ENCODE data around the gene NAALADL2. TPM values are rescaled to one million over a fixed set of nuclear protein-coding genes. Genes with fewer than 3 reads are reported as not detected.
A peak's percentile ranks its signal among the peaks of the same experiment; 100 is the strongest.

Gene NAALADL2
- total RNA-seq, 1 donor from 2014 or later: 4.2 TPM

DNA sequence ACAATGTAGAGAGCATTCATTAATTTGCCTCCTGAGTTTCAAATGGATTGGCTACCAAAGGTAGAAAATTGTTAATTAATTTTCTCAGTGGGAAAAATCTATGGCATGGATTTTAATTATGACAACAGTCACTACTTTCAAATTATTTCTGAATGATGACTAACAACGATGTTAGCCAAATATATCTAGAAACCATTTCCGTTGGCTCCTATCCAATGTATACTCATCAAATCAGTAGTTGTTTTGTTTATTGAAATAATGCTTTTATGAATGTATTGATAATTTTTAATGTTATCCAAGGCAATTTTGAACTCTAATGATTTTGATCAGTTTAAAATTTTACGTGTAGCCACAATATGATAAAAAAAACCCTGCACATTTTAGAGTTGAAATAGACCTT, 333.4 kb downstream of the NAALADL2 start:
- DNase-seq (ENCODE audit: low spot score) (no peak), ATAC-seq (no peak)

DNA sequence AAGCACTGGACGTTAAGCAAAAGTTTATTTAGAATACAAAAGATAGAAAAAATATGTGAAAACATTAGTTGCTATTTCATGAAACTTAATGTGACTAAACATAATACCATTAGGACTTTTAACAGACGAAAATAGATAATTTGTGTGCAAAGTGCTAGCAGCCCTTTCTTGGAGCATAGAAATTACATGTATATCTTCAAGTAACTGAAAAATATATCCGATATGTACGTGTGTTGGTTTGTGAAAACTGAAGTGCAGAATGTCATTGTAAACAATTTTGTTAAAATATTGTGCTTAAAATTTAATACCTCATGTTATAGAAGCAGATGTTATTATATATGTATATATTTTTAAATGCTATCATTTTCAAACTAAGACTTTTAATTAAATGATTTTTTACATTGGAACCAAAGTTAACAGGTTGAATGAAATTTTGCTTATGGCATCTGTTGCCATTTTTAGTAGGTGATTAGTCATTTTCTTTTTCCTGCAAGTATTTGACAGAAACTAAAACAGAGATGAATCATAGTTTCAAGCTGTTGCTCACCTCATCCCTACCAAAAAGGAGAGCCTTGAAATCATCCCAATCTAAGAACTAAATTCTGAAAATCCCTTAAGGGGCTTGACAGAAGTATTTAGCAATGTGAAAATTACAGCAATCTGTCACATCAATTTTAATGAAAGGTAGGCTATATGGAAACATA, 334.8 kb downstream of the NAALADL2 start:
- ATAC-seq (no peak), DNase-seq (ENCODE audit: low spot score) (no peak)

DNA sequence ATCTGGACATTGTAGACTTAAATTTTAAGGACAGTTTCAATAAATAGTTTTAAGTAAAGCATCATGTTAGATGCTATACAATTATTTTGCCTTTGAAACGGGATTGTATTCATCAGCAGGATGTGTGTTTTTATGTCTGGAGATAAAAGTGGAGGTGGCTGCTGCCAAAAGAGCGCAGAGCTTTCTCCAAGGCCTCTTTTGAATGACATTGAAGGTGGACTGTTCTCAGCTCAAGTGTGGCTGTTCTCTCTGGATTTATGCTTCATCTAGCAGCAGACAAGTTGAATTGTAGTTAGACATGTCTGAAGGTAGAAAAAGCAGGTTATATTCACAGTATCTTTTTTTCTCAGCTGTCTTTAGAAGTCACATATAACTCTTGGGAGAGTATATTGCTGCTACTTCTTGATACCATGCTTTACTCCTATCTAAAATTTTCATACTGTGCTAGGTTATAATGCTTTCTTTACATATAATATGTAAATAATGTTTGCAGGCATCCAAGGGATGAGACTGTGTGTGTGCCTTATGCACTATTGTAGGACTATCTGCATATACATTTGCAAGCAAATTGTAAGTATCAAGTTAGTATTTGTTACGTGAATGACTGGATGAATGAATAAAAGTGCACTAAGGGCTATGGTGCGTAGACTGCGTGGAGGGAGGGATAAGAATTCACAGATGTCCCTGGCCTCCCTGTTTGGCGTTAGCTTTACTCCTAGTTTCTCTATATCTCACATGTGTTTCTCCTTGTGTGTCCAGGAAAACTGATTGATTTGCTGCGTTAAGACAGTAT, 340.1 kb downstream of the NAALADL2 start:
- DNase-seq (ENCODE audit: low spot score) (no peak), ATAC-seq (no peak)

DNA sequence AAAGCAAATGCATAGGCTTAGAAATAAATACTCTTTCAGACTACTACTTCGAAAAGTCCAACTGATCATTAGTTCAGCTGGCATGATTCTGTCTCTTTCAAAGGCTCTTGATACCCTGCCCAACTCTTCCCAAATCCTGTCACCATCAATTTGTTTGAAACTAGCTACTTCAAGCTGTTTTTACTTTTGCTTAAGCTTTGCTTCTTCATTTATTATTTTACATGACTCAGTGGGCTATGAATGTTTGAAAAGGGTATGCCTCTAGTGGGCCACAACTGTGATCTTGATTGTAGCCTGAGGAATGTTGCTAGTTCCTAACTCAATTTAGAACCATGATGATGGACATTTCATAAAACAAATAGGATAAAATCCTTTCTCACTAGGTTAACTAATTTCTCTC, 340.8 kb downstream of the NAALADL2 start:
- ATAC-seq (no peak), DNase-seq (ENCODE audit: low spot score) (no peak)

DNA sequence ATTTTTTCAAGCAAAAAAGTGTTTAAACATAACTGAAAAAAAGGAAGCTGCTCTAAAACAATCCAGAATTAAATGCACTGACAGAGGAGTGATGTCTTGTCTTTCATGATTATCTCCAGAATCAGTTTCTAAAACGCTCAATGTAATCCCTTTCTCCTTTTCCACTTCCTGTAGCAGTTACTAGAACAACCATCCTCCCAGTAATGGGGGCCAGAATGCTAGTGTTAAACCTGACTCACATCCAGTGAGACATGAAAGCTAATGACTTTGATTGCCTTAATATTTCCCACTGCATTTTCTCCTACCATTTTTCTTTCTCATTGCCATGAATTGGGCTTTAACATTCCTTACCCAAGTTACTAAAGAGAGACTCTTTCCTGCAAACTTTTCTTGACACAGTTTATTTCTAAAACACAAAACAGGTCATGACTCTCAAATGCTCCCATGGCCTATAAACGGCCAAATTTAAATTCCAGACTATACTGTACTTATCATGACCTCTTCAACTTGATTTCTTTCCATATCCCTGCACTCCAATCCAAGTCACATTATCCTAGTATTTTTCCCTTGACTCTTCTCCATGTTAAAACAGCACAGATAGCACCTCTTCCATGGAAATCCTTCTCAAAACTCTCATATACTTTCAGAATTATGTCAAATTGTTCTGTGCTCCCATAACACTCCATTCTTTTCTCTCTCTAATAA, 341.4 kb downstream of the NAALADL2 start:
- DNase-seq (ENCODE audit: low spot score): no peak
- no peak for ATAC-seq

DNA sequence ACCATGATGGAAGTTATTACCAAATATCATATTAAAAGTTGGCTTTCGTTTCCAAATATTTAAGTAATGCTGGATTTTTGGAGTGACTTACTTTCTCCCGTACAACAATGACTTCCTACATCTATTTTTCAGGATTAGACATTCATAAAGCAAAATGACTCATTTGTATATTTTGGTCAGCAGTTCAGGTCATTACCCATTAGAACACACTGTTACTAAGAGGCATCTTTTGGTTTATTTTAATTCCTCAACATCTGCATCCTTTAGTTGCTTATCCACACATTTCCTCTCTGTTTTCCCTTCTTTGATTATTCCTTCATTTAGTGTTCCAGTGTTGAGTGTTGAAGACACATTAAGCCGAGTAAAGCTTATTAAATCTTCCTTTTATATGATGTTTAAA, 348.2 kb downstream of the NAALADL2 start:
- no peak for ATAC-seq
- DNase-seq (ENCODE audit: low spot score): no peak

DNA sequence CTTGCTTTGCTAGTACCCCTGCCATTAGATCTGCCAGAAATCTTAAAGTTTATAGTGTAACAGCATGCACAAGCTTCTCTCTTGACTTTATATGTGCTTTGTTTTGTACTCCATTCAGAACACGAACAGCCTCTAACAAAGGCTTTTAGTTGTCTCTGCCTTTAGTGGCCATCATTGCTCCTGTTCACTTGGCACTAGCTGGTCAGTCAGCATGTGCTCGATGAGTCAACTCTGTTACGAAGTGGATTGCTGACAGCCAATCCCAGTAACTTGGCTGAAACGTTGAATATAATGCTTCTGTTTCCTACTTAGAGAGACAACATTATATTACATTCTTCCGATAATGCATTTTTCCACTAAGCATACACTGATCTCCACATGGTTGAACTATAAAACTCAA, 349.2 kb downstream of the NAALADL2 start:
- DNase-seq (ENCODE audit: low spot score): no peak
- ATAC-seq: no peak

DNA sequence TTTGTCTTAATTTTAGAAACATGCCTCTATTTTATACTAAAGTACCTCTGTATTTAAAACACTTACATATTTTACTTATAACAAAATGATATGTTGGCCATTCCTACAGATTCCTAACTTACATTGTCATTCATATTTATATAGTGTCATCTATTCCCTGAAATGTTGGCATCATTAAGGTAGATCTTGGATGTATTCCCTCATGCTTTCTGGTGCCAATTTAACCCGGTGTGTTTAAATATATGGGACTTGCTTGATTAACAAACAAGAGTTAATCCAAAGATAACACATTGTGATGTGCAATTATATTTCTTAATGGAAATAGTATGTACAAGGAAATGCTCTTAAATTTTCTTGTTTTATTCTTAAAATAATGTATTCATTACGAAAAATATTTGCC, 352.3 kb downstream of the NAALADL2 start:
- ATAC-seq (no peak), DNase-seq (ENCODE audit: low spot score) (no peak)

DNA sequence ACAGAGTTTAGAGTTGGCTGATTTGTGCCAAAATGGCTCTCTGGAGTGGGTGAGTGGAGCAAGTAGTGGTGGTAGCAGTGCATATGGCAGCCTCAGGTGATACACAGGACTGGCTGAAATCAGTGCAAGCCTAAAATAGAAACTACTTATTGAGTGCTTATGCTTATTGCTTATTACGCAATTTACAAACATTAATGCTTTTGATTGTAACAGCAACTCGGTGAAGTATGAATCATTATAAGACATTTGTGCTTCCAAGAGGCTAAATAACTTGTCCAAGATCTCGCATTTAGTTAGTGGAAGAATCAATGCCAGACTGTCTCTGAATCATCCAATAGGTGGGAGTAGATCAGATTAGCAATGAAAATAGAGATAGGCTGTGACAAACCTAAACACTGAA, 353.8 kb downstream of the NAALADL2 start:
- ATAC-seq (no peak), DNase-seq (ENCODE audit: low spot score) (no peak)

DNA sequence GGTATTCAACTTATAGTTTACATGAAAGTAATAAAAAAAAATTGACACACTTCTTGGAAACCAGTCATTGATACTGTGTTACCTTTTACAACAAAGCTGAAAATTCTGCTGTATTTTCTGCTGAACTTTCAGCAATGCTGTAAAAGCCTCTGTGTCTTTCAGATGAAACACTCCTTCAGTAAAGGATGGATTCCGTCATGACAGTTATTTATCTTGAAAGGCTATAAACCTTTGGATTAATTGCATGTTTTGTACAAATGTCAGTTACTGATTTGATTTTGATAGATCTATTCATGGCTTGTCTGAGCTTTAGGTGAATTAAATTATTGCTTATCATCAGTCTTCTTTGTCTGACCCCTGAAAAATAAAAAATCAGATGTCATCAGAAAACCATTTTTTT, 355.1 kb downstream of the NAALADL2 start:
- ATAC-seq: no peak
- no peak for DNase-seq (ENCODE audit: low spot score)

DNA sequence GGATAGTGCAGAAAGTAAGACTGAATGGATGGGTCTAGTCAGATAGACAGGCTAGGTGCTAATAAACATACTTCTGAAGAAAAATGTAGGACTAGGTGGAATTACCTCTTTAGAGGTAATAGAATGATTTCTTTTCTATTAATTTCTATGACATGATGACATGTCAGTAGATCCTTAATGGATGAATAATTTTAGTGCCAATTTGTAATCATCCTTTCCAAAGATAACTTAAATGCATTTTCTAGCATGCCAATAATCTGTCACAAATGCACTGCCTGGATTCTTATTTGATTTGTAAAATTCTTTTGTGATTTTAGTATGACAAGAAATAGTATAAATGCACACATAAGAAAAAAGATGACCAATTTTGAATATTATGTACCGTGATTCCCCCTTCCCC, 356.7 kb downstream of the NAALADL2 start:
- no peak for DNase-seq (ENCODE audit: low spot score)
- ATAC-seq: no peak

DNA sequence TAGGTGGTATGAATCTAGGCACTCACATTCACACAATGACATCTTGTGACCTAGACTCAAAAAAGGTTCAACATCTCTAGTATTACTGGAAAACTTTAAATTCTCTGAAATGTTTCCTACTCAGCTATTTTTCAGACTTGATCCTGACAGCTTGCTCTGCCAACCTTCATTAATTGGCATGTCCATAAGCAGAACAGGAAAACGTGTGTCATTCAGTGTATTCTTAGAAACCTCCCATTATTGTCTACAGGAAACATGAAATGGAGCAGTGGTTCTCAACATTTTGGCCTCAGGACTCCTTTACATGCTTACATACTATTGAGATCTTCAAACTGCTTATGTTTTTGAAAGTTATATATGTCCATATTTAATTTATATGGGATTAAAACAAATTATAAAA, 363.2 kb downstream of the NAALADL2 start:
- ATAC-seq (no peak), DNase-seq (ENCODE audit: low spot score) (no peak)

DNA sequence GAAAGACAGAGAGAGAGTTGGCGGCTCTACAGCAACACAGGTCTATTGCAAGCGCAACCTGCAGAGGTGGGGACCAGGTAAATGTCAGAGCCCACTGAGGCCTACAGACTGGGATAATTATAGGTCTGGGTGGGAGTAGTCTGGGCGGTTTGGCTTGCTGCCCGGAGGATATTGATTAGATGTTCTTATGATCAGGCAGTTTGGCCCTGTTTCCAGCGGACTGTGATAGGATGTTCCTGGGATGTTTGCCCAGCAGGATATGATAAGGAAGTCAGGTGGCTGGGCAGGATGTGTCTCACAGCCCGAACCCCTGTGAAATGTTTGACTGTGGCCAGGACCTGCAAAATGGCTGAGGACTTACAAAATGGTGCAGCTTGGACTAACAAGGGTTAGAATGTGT, 364.9 kb downstream of the NAALADL2 start:
- DNase-seq (ENCODE audit: low spot score) (peak; percentile 82), ATAC-seq (peak; percentile 99)

DNA sequence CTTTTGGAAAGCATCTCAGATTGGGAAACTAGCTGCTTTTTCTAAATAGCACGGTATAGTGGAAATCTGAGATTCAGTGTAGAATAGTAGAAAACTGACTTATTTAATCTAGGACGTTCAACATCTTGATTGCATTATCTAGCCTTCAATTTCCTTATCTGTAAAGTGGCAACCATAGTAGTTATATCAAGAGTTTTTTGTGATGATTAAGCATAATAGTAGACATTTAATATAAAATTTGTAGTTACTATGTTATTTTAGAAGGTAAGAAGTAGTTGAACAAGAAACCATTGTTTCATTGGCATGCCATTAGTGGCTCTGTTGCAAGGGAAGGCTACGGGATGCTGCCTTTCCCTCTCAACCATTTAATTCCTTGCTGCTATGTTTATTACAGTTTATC, 367.3 kb downstream of the NAALADL2 start:
- no peak for DNase-seq (ENCODE audit: low spot score)
- ATAC-seq: no peak

DNA sequence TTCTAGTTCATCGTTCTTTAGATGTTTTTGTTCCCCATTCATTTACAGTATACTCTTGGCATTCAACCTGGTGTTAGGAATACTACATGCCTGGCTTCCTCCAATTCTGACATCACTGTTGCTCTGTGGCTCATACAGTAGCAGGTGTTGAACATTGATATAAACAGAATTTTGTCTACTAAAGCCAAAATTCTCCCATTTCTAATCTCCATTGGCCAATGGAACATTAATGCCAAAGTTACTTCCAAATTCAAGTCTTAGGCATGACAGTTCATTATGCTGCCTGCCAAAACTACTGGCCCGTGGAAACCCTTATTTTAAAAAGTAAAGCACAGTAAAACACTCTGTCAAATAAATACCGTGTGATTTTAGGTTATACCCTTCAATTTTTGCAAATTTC, 368.0 kb downstream of the NAALADL2 start:
- ATAC-seq: no peak
- DNase-seq (ENCODE audit: low spot score): no peak

DNA sequence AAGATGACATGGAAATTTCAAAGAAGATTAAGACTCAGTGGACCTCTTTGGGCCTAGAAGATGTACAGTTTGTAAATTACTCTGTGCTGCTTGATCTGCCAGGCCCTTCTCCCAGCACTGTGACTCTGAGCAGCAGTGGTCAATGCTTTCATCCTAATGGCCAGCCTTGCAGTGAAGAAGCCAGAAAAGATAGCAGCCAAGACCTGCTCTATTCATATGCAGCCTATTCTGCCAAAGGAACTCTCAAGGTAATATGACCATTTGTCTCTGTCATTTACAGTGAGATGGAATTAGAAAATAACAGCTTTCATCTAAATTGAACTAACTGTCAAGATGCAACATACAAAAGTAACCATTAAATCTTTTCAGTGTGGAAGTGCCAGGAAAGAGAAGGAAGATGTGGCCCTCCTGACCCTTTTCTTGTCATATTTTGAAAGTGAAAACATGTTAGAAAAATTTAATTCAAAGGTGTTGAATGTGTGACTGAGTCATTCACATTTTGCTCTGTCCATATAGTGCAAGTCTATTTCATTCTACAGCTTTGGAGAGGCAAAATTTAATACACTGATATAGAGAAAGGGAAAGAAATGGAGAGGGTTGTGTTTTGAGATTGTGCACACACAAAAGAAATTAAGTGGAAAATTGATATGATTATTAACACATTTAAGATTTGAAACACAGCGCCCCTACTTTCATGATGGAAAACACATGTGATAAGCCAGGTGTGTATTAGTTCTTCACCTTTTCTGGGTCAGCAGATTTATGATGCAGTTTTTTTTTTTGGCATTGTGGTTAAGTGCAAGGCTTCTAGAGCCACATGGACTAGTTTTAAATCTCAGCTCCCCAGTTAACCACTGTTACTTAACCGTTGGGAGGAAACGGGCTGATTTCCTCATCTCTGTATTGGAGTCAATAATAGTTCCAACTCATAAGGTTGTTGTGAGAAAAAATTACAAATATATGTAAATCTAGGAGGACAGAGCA, 375.1 kb downstream of the NAALADL2 start:
- ATAC-seq (no peak), DNase-seq (ENCODE audit: low spot score) (no peak)

DNA sequence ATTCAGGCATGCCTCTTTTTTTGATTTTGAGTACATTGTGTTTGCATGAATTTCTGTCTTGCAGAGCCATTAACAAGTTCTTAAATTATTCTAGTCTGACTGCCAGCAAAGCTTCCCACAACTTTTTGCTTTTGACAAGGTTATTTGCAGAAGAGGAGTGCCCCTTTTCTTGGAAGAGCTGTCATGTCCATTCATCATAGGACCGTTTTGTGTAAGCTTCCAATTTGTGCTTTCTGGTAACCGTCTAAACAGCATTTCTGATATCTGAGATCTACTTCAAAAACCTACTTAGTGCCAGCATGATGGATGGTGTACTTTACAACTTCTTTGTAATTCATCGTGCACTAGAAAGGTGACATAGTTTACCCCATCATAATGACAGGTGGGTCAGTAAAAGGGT, 379.7 kb downstream of the NAALADL2 start:
- DNase-seq (ENCODE audit: low spot score) (no peak), ATAC-seq (no peak)

DNA sequence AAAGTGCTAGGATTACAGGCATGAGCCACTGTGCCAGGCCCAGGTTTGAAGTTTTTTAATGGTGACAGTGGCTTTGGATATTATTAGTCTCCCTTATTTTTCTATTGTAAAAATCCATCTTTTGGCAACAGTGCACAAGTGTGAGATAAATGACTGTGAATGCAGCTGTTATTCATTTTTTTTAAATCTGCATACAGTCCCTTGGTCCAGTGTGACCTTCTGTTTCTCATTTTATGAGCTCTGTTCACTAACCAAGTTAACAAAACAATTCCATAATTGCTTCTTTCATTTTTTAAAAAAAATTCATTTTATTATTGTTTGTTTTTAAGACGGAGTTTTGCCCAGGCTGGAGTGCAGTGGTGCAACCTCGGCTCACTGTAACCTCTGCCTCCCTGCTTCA, 381.8 kb downstream of the NAALADL2 start:
- no peak for ATAC-seq
- no peak for DNase-seq (ENCODE audit: low spot score)

DNA sequence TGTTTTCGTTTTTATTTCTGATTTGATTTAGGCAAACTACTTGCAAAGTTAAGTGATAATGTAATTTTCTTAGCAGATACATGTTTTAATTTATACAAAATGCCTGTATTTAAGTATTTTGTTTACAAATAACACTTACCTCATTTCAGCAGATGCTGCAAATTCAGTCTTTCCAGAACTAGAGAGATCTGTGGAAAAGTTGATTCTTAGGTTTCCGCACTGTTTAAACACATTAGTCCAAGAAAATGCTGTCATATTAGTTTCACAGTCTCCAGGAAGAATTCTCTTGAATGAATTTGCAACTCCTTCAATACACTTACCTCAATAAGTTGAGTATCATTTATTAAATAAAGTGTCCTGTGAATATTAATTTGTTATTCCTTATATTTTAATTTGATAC, 383.1 kb downstream of the NAALADL2 start:
- ATAC-seq: no peak

DNA sequence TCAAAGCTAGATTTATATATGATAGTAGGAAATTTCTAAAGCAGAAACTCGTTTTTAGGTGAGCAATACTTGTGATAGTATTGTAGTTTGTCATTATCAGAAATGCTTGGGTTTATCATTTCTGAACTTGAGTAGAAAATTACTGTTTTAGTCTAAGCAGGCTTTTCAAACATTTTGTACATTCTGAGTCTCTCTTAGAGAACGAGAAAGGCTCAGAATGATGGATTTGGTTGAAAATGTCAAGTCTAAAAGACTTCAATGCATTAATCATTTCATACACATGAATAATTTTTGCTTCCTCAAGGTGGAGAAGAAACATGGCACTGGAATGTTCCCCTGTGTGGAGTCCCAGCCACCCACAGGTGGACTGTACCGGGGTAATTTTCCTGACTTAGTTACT, 387.1 kb downstream of the NAALADL2 start:
- DNase-seq (ENCODE audit: low spot score) (no peak), ATAC-seq (no peak)

More for the DNA sequence above, 383.1 kb downstream of the NAALADL2 start:
- DNase-seq (ENCODE audit: low spot score): no peak

DNA sequence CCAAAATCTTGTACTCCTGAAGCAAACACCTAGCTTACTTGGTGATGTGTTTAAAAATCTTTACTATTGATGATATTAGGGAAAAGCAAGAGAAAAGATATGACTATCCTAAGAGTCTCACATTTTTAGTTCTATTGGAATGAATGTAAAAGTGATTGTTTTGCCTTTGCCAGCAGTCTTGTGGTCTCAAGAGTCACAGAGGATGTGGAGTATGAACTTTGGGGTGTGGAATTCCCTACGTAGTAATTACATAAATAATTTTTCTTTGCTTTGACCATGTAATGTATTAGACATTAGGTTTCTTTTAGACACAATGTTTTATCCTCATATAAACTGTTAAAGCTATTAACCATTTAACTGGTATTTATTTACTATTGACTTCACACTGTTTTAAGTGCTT, 387.6 kb downstream of the NAALADL2 start:
- ATAC-seq: no peak
- DNase-seq (ENCODE audit: low spot score): no peak

Measured in left lobe of liver (tissue), 2 donors.